ENCODE measurements around the gene EXOC5.

The EXOC5 gene

GRCh38 chr14:57171903-57172302 is 96.8 kb downstream of the EXOC5 start:
- DNase-seq (ENCODE audit: extremely low read depth, insufficient read length), result no peak
- Histone ChIP-seq H3K27me3 (replicated peaks; ENCODE audit: control insufficient read depth, insufficient read depth, low read length) (no peaks in the 10 kb centered on the region), H3K36me3 (ENCODE audit: control insufficient read depth, insufficient read depth, low read length) (no peaks in the 10 kb centered on the region), H3K4me3 (replicated peaks; ENCODE audit: low read depth, low read length) (no peak overlapping the region)
- no peak for TF ChIP-seq CTCF (IDR thresholded peaks at IDR 0.05; ENCODE audit: insufficient read depth, low read length, poor library complexity, severe bottlenecking)

- no peak for TF ChIP-seq CTCF (IDR thresholded peaks at IDR 0.05; ENCODE audit: insufficient read depth, low read length, poor library complexity, severe bottlenecking)
- no peak overlapping the region for H3K4me3 ChIP-seq (replicated peaks; ENCODE audit: low read depth, low read length)
- H3K27me3 ChIP-seq (replicated peaks; ENCODE audit: control insufficient read depth, insufficient read depth, low read length), result no peaks in the 10 kb centered on the region
- DNase-seq (ENCODE audit: extremely low read depth, insufficient read length), result no peak
- H3K36me3 ChIP-seq (ENCODE audit: control insufficient read depth, insufficient read depth, low read length), result no peaks in the 10 kb centered on the region
Observed at GRCh38 chr14:57171363-57171762, 97.3 kb downstream of the EXOC5 start.

GRCh38 chr14:57169901-57170300 is 98.8 kb downstream of the EXOC5 start:
- Histone ChIP-seq H3K4me3 (replicated peaks; ENCODE audit: low read depth, low read length) (no peak overlapping the region), H3K36me3 (ENCODE audit: control insufficient read depth, insufficient read depth, low read length) (no peaks in the 10 kb centered on the region), H3K27me3 (replicated peaks; ENCODE audit: control insufficient read depth, insufficient read depth, low read length) (no peaks in the 10 kb centered on the region)
- no peak for TF ChIP-seq CTCF (IDR thresholded peaks at IDR 0.05; ENCODE audit: insufficient read depth, low read length, poor library complexity, severe bottlenecking)
- no peak for DNase-seq (ENCODE audit: extremely low read depth, insufficient read length)

GRCh38 chr14:57168138-57168679 is 100.5 kb downstream of the EXOC5 start:
- Histone ChIP-seq H3K36me3 (ENCODE audit: control insufficient read depth, insufficient read depth, low read length) (no peaks in the 10 kb centered on the region), H3K4me3 (replicated peaks; ENCODE audit: low read depth, low read length) (no peak overlapping the region), H3K27me3 (replicated peaks; ENCODE audit: control insufficient read depth, insufficient read depth, low read length) (no peaks in the 10 kb centered on the region)
- no peak for DNase-seq (ENCODE audit: extremely low read depth, insufficient read length)
- TF ChIP-seq CTCF (IDR thresholded peaks at IDR 0.05; ENCODE audit: insufficient read depth, low read length, poor library complexity, severe bottlenecking), result no peak

GRCh38 chr14:57161583-57162234 is 107.0 kb downstream of the EXOC5 start:
- Histone ChIP-seq H3K27me3 (replicated peaks; ENCODE audit: control insufficient read depth, insufficient read depth, low read length) (no peaks in the 10 kb centered on the region), H3K4me3 (replicated peaks; ENCODE audit: low read depth, low read length) (no peak overlapping the region), H3K36me3 (ENCODE audit: control insufficient read depth, insufficient read depth, low read length) (no peaks in the 10 kb centered on the region)
- DNase-seq (ENCODE audit: extremely low read depth, insufficient read length), result no peak
- TF ChIP-seq CTCF (IDR thresholded peaks at IDR 0.05; ENCODE audit: insufficient read depth, low read length, poor library complexity, severe bottlenecking), result no peak

All from GM06990 (cell line).